ENCODE measurements around the gene CLDND2.
"Not testable (repeated sequence)": the region's sequence is repeated elsewhere in the genome, so short reads cannot be mapped to it uniquely, and the experiment has no call there.

CLDND2 gene, protein sequence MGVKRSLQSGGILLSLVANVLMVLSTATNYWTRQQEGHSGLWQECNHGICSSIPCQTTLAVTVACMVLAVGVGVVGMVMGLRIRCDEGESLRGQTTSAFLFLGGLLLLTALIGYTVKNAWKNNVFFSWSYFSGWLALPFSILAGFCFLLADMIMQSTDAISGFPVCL

GRCh38 chr19:51368366-51369282, at the start of gene CLDND2:
Gene CLDND2 (minus strand): TSS chr19:51369003. CDS start chr19:51368577, 426 bp downstream.
- DNase-seq, result no peak

GRCh38 chr19:51417810-51418157, 49.0 kb upstream of the CLDND2 start:
- no peak for DNase-seq

DNA sequence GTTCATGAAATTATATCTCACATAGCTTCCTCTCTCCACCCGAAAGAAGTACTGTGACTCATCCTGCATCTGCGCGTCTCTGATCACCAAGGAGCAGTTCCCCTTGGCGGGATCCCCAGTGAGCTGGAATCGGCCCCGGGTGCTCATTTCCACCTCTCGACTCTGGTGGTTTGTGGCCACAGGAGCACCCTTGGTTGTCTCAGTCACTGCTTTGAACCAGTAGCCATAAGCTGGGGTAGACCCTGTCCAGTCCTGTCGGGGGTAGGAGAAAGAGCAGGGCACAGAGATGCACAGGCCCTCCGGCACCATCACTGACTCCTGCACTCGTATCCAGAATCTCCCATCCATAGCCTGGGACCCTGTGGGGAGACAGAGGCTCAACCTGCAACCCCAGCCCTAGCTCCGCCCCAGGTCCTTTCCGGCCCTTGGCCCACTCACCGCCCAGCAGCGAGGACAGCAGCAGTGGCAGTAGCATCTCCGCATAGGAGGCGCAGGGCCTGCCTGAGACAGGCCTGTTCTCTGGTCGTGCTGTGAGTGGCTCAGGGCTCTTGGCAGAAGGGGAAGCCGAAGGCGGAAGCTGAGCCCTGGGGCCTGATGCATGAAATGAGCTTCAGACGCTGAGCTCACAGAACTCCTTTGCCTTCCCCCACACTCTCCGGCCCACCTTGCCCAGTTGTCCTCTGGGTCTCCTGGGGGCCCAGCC, 48.5 kb upstream of the CLDND2 start, which contains the start of gene SIGLEC10:
TSS of gene SIGLEC10 (minus strand) at position 536 of the 703 bp plus-strand sequence. CDS start at position 475, 61 bp downstream.
- DNase-seq, result no peak

DNA sequence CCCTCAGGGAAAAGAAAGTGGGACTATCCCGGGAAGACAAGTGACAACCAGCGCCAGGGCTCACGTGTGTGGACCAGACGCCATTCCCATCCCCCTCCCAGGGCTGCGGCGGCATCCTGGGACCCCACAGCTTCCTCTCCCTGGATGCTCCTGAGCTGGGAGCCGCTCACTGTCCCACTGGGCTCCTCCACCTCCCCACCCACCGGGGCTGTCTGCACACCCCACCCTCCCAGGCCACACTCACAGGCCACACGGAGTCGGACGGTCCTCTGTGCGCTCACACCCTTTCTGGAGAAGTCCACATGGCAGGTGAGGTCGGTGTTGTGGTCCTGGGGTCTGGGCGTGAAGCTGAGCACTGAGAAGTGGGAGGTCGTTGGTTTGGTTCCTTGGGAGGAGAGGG, 47.6 kb upstream of the CLDND2 start:
- not testable (repeated sequence) for DNase-seq

- DNase-seq, result no peak
Measured at GRCh38 chr19:51415187-51415586, 46.4 kb upstream of the CLDND2 start.

DNA sequence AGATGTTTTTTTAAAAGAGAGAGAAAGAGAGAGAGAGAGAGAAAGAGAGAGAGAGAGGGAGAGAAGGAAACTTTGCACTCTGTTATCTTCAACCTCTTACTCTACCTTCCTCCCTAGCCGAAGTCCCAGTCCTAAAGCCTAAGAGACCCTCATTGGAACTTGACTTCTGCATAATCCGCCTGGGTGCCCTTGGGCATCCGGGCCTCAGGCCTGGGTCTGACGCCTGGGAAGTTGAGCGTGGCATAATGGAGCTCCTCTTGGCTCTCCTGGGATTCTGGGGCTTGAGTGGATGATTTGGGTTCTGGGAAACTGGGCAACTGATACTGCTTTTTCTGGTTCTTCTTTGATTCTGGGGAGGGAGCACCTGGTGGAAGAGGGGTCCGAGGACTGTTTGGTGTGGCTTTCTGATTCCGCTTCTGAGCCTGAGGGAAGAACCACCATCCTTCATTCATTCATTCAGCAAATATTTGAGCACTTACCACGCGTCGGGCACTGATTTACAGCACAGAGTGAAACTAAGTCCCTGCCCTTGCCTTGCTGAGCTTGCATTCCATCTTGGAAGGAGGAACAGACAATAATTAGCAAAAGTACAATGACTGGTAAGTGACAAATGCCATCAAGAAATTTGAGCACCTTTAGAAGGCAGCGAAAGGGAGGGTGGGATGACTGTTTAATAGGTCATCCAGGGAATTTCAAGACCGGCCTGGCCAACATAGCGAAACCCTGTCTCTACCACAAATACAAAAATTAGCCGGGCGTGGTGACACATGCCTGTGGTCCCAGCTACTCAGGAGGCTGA, 42.3 kb upstream of the CLDND2 start:
- no peak for DNase-seq

DNA sequence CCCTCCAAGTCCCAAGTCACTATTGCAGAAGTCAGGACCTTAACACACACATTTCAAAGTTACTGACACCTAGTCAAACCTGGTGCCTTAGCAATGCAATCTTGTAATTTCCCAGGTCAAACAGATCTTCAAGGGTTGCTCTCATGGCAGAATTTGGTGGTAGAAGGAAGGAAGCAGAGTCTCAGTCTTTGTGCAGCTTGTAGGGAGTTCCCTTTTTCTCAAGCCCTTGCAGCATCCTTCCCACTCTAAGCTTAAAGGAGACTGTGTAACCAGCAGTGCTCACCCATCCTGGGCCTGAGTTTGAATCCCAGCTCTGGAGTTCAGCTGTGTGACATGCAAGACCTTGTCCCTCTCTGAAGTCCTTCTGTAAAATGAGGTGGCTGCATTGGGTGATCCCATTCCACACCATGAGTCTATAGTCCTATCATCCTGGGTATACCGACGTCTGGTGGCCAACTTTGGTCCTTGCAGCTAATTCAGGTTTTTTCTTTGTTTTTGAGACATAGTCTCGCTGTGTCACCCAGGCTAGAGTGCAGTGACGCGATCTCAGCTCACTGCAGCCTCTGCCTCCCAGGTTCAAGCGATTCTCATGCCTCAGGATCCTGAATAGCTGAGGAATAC, 38.8 kb upstream of the CLDND2 start:
- DNase-seq, result no peak

- no peak for DNase-seq
Measured at GRCh38 chr19:51402117-51402516, 33.3 kb upstream of the CLDND2 start.

DNA sequence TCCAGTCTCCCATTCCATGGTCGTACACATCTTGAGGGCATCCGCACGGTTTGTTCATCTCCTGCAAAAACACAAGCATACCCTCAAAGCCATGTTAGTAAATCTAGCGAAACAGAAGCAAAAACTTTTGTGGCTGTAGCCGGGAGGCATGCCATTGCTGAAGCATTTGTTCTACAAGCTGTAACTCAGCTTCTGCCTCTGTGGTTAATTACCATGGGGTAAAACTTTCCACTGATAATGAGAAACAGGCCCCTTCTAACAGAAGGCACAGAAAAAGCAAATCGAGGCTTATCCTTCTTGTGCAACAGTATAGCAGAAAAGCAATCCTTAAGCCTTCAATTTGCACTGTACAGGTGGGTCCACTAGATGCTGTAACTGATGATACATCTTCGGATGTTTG, 31.1 kb upstream of the CLDND2 start:
- not testable (repeated sequence) for DNase-seq

DNA sequence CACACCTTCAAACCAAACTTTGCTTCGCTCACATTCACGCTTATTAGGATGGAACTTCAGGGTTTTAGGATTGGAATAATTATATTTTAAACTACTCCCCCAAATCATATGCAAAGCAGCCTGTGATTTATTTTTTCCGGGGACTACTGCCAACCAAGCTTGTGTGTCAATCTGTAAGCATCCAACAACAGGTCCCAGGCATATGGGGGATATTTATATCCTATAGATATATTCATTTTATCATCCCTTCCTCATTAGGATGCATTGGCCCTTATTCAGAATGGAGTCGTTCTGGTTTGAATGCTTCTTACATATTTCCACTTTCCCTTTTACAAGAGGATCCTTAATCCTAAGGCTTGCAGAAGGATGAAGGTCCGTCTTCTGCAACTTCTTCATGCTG, 30.4 kb upstream of the CLDND2 start:
- DNase-seq, result no peak

GRCh38 chr19:51398096-51398704, 29.4 kb upstream of the CLDND2 start:
- no peak for DNase-seq

DNA sequence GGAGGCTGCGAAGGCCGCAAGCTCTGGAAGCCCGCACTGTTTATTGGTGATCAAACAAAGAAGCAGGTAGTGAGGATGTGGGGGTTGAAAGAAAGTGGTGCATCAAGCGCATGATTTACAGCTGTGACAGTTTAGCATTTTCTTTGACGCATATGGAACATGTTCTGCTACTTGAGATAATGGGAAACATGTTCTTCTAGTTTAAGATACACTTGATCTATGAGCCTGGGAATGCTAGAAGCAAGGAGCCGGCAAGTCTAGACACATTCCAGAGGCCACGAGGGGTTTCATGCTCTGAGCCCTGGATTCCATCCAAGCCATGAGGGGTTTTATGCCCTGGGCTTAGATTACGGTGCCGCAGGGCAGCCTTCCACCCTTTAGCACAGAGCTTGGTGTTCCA, 28.6 kb upstream of the CLDND2 start:
- DNase-seq, result not testable (repeated sequence)

DNA sequence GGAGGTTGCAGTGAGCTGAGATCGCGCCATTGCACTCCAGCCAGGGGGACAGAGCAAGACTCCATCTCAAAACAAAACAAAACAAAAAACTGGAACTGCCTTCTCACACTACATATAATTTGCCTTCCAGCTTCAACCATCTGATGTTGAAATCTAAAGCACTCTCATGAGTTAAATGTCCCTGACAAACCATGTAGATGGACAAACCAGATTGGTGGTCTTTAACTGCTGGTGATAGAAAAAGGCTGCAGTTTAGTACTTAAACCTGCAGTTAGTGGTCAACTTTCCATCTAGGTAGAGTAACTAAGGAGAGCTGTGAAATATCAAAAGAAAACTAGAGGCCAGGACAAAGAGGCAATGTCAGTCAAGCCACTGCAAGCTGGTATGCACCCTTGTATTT, 27.4 kb upstream of the CLDND2 start:
- DNase-seq, result no peak

GRCh38 chr19:51394050-51394836, 25.4 kb upstream of the CLDND2 start:
- peak; percentile 91 for DNase-seq

- no peak for DNase-seq
Measured at GRCh38 chr19:51392701-51393100, 23.9 kb upstream of the CLDND2 start.

- no peak for DNase-seq
Measured at GRCh38 chr19:51391073-51391611, 22.3 kb upstream of the CLDND2 start.

DNA sequence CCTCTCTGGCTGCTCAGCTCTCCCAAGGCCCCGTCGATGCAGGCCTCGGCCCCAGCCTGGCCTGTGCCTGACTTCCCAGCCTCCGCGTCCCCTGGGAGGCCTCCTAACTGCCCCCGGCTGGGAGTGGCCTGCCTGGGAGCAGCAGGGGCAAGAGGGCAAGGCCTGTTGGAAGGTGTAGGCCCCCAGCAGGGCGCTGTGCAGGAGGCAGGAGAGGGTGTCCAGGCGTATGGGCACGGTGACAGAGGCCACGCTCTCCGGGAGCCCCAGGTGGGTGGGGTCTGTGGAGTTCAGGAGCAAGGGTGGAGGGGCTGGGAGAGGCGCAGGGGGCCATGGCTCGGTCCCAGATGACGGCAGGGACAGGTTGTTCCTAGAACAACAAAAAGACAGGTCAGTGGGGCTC, 20.3 kb upstream of the CLDND2 start:
- no peak for DNase-seq

GRCh38 chr19:51387924-51388389, 19.2 kb upstream of the CLDND2 start, which contains the start of gene LIM2:
Gene LIM2 (minus strand): TSS chr19:51387974. CDS start chr19:51387443, 531 bp downstream.
- no peak for DNase-seq

DNA sequence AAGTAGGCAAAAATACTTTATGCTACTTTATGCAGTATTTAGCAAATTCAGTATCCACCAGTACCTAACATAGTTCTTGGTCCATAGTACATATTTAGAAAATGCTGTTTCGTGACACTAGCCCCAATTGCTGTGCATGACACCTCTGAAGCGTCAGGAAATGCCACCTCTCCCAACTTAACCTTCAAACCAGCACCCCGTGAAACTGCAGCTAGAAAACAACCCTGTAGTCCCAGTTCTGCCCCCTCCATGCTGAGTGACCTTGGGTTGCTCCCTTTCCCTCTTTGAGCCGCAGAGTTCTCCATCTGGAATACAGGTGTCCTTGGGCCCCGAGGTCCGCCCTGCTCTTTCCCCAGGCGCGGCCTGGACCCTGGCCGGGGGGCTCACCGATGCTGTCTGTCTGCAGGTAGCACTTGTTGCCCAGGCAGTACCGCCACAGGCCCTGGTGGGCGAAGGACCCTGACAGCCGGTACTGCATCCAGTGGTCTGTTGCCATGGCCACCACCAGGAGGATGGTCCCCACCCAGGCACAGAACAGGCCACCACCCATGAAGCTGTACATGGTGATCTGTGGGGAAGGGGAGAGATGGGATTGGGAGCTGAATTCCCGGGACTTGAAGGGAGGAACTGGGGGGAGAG, 18.2 kb upstream of the CLDND2 start:
- DNase-seq, result no peak

- no peak for DNase-seq
Measured at GRCh38 chr19:51382004-51382403, 13.2 kb upstream of the CLDND2 start.

Measured in stimulated activated naive CD4-positive, alpha-beta T cell treated with Interleukin-2 at 50 U/mL for 16 hours (primary cell).